Hindlimb muscle (tissue), 1 donor: ENCODE results near the gene DDX49. TPM values are rescaled to one million over a fixed set of nuclear protein-coding genes. Genes with fewer than 3 reads are reported as not detected.
A peak's percentile ranks its signal among the peaks of the same experiment; 100 is the strongest.
"Not testable (repeated sequence)": the region's sequence is repeated elsewhere in the genome, so short reads cannot be mapped to it uniquely, and the experiment has no call there.

Source experiments
- DNase-seq: peaks from one replicate; pipeline ENCODE4 v3.0.0-alpha.2; 2013
- polyA plus RNA-seq: library from polyadenylated mRNA; unstranded; fragments of 120-200 nt; gene quantifications from one replicate; pipeline ENCODE4 v1.2.1, GENCODE V29; 2013; ENCODE audit not compliant: insufficient read length

DDX49 gene
- polyA plus RNA-seq, 1 donor: 40.2 TPM

- DNase-seq: no peak
Observed at GRCh38 chr19:18910801-18911436, 8.6 kb upstream of the DDX49 start.

- no peak for DNase-seq
Observed at GRCh38 chr19:18912933-18913332, 6.6 kb upstream of the DDX49 start.

GRCh38 chr19:18913466-18913865 lies 6.0 kb upstream of the DDX49 start:
- no peak for DNase-seq

- no peak for DNase-seq
Observed at GRCh38 chr19:18915639-18916038, 3.9 kb upstream of the DDX49 start.

- DNase-seq: not testable (repeated sequence)
Observed at GRCh38 chr19:18917593-18917992, 1.9 kb upstream of the DDX49 start.

- DNase-seq: no peak
Observed at GRCh38 chr19:18919900-18920214, 342 bp downstream of the DDX49 start.

- no peak for DNase-seq
Observed at GRCh38 chr19:18920400-18920799, 885 bp downstream of the DDX49 start.

- no peak for DNase-seq
Observed at GRCh38 chr19:18921593-18921992, 2.1 kb downstream of the DDX49 start.

- DNase-seq: no peak
Observed at GRCh38 chr19:18922228-18922985, 2.9 kb downstream of the DDX49 start.

- no peak for DNase-seq
Observed at GRCh38 chr19:18924684-18925213, 5.2 kb downstream of the DDX49 start.

- DNase-seq: no peak
Observed at GRCh38 chr19:18928018-18928805, 8.7 kb downstream of the DDX49 start.

- DNase-seq: no peak
Observed at GRCh38 chr19:18929311-18929710, 9.8 kb downstream of the DDX49 start.

GRCh38 chr19:18931316-18932162 lies 12.0 kb downstream of the DDX49 start:
- DNase-seq: no peak

- DNase-seq: peak; percentile 42
Observed at GRCh38 chr19:18932216-18932841, 12.8 kb downstream of the DDX49 start.

GRCh38 chr19:18933297-18933696 lies 13.8 kb downstream of the DDX49 start:
- DNase-seq: no peak

- DNase-seq: no peak
Observed at GRCh38 chr19:18939163-18939562, 19.6 kb downstream of the DDX49 start.

GRCh38 chr19:18939922-18940768 lies 20.6 kb downstream of the DDX49 start:
- peak; percentile 66 for DNase-seq

- DNase-seq: peak; percentile 83
Observed at GRCh38 chr19:18940769-18941627, 21.5 kb downstream of the DDX49 start, which contains the start of gene HOMER3. TSS of gene HOMER3 (minus strand) at chr19:18941217. CDS start at chr19:18938982, 2,235 bp downstream.

- no peak for DNase-seq
Observed at GRCh38 chr19:18941628-18942354, 22.3 kb downstream of the DDX49 start.
